K562 (cell line): Measurements from ENCODE around the gene HEPHL1. TPM values are rescaled to one million over a fixed set of nuclear protein-coding genes. Genes with fewer than 3 reads are reported as not detected.

Source experiments
- ATAC-seq: fragments of 200-7000 bp; cut with Tn5 transposase; 3 replicates; pipeline ENCODE4 v1.9.1; 2020; ENCODE audit warnings: moderate library complexity
- BruUV-seq: library from RNA; stranded (reverse); fragments of 400-500 nt; replicated peaks from 2 replicates; lab custom pipeline; 2021; lab: Mats Ljungman, UMichigan
- CTCF ChIA-PET: fragments of 300-600 bp; formaldehyde crosslinking; extraction: SDS; loops from one replicate; lab custom pipeline; 2021; ENCODE audit warnings: low intra/inter-chr PET ratio; lab: Yijun Ruan, JAX
- POLR2A ChIA-PET: fragments of 300-600, 350-650 bp; sonication (Branson Sonifier 250); formaldehyde crosslinking; extraction: SDS; loops from one replicate; lab custom pipeline; 2021; ENCODE audit warnings: antibody characterized with exemption, inconsistent platforms; lab: Yijun Ruan, JAX
- DNase-seq, 4 experiments: peaks; one replicate each; pipeline versions ENCODE4 v3.0.0 to v3.0.0-alpha.2; 2011 to 2018; ENCODE audit warnings: low spot score in 3 of 4, mixed read lengths in 3 of 4; ENCODE audit errors: extremely low read depth in 1 of 4
- FAIRE-seq: peaks from 2 replicates; lab custom pipeline; 2011; peaks lifted over from hg19 to GRCh38; lab: Jason Lieb, UNC
- H2AFZ ChIP-seq: 2 replicates; pipeline ENCODE4 v1.6.0; 2011; ENCODE audit warnings: low read depth, low read length, control low read depth, inconsistent platforms
- H3K27ac ChIP-seq: fragments of 200-600 bp; 3 replicates; pipeline ENCODE4 v1.8.0; 2011; ENCODE audit warnings: low read depth, mild to moderate bottlenecking, control low read depth, inconsistent platforms, low read length, moderate library complexity, mixed read lengths; ENCODE audit errors: extremely low read depth
- H3K27me3 ChIP-seq, 2 experiments: fragments of 300-600 bp in 1 of 2; 2 replicates in 1 of 2; 3 replicates in 1 of 2; pipeline versions ENCODE4 v1.6.0 to v1.8.0; 2011; ENCODE audit warnings: inconsistent platforms in 2 of 2, low read length in 2 of 2, mild to moderate bottlenecking in 1 of 2, mixed read lengths in 1 of 2, moderate library complexity in 1 of 2; ENCODE audit not compliant: control insufficient read depth in 2 of 2, insufficient read depth in 2 of 2
- H3K36me3 ChIP-seq: fragments of 300-600 bp; 3 replicates; pipeline ENCODE4 v1.8.0; 2011; ENCODE audit warnings: mild to moderate bottlenecking, low read length, inconsistent platforms; ENCODE audit not compliant: control insufficient read depth, insufficient read depth
- H3K4me1 ChIP-seq, 2 experiments: fragments of 200-600 bp in 1 of 2; replicated peaks in 1 of 2; 2 replicates in 1 of 2; 3 replicates in 1 of 2; pipeline versions ENCODE4 v1.5.1 to v1.8.0; 2011; ENCODE audit warnings: inconsistent platforms in 2 of 2, low read length in 2 of 2, mild to moderate bottlenecking in 1 of 2, mixed read lengths in 1 of 2, moderate library complexity in 1 of 2; ENCODE audit not compliant: control insufficient read depth in 2 of 2, insufficient read depth in 2 of 2
- H3K4me2 ChIP-seq: 2 replicates; pipeline ENCODE4 v1.6.1; 2011; ENCODE audit warnings: low read length, control low read depth, inconsistent platforms, mixed read lengths; ENCODE audit not compliant: insufficient read depth
- H3K4me3 ChIP-seq: fragments of 200-600 bp; sonication (generic), shearing (Covaris generic); 2 replicates; pipeline ENCODE4 v1.5.1; 2016; ENCODE audit warnings: control low read depth, inconsistent platforms
- H3K79me2 ChIP-seq: fragments of 200-600 bp; 3 replicates; pipeline ENCODE4 v1.8.0; 2011; ENCODE audit warnings: low read length, inconsistent platforms; ENCODE audit not compliant: control insufficient read depth, insufficient read depth
- H3K9ac ChIP-seq, 2 experiments: 2 replicates each; pipeline versions ENCODE4 v1.6.0 to v1.6.1; 2011; ENCODE audit warnings: low read depth in 2 of 2, low read length in 2 of 2, control low read depth in 1 of 2, inconsistent platforms in 1 of 2, mild to moderate bottlenecking in 1 of 2, mixed read lengths in 1 of 2; ENCODE audit not compliant: insufficient read depth in 1 of 2
- H3K9me1 ChIP-seq: one replicate; pipeline ENCODE4 v1.6.0; 2011; ENCODE audit warnings: inconsistent platforms, mild to moderate bottlenecking, low read length, moderate library complexity; ENCODE audit not compliant: control insufficient read depth, insufficient read depth
- H3K9me3 ChIP-seq: replicated peaks from 2 replicates; pipeline ENCODE4 v1.5.1; 2011; ENCODE audit warnings: low read depth, low read length, inconsistent platforms; ENCODE audit not compliant: control insufficient read depth, insufficient read depth
- H4K20me1 ChIP-seq: replicated peaks from 2 replicates; pipeline ENCODE4 v1.6.1; 2011; ENCODE audit warnings: low read length, inconsistent platforms, mixed read lengths; ENCODE audit not compliant: control insufficient read depth, insufficient read depth
- C11orf30 ChIP-seq: fragments of 450-650 bp; IDR thresholded peaks from 2 replicates; pipeline ENCODE4 v1.6.1; 2016; ENCODE audit warnings: low read depth, mild to moderate bottlenecking
- CBX1 ChIP-seq: sonication (generic); IDR thresholded peaks from 2 replicates; pipeline ENCODE4 v1.6.1; 2016; ENCODE audit warnings: antibody characterized with exemption, low read depth, mild to moderate bottlenecking
- HDAC3 ChIP-seq: fragments of 450-650 bp; IDR thresholded peaks from 2 replicates; pipeline ENCODE4 v1.6.1; 2018; ENCODE audit warnings: borderline replicate concordance, mild to moderate bottlenecking, moderate library complexity; ENCODE audit not compliant: partially characterized antibody
- KAT7 ChIP-seq: sonication (generic); formaldehyde crosslinking; IDR thresholded peaks from 2 replicates; pipeline ENCODE4 v1.8.0; 2022; ENCODE audit warnings: missing genetic modification reagents, mild to moderate bottlenecking, borderline replicate concordance
- NFIC ChIP-seq: fragments of 450-650 bp; IDR thresholded peaks from 2 replicates; pipeline ENCODE4 v1.6.1; 2017; ENCODE audit warnings: mild to moderate bottlenecking, inconsistent platforms
- RAD51 ChIP-seq: fragments of 450-650 bp; IDR thresholded peaks from 2 replicates; pipeline ENCODE4 v1.7.1; 2016; ENCODE audit warnings: low read depth, mild to moderate bottlenecking, borderline replicate concordance
- RNF2 ChIP-seq: sonication (generic); IDR thresholded peaks from 2 replicates; pipeline ENCODE4 v1.6.1; 2016
- ZFX ChIP-seq: sonication (generic); formaldehyde crosslinking; IDR thresholded peaks from 2 replicates; pipeline ENCODE4 v1.8.0; 2022; ENCODE audit warnings: mild to moderate bottlenecking, missing genetic modification reagents, moderate library complexity
- WGBS: fragments of 100-300 bp; shearing (Covaris generic); methylation state at CpG from one replicate; pipeline ENCODE4 v1.1.6; 2016; ENCODE audit warnings: low coverage, mixed read lengths; ENCODE audit not compliant: insufficient coverage; ENCODE audit errors: missing lambda C conversion rate; 5-methylcytosine and 5-hydroxymethylcytosine counted together
- in situ Hi-C: fragments of 300-500 bp; cut with MboI; formaldehyde crosslinking; loops from 4 replicates; pipeline ENCODE4 v1.15.0; 2018; ENCODE audit warnings: inconsistent platforms, mixed read lengths
- intact Hi-C: fragments of 100-400 bp; cut with micrococcal nuclease; formaldehyde crosslinking; loops from 2 replicates; pipeline ENCODE4 v1.14.2; 2022
- polyA plus RNA-seq, 8 experiments: library from polyadenylated mRNA; depleted of rRNA in 4 of 8; stranded (reverse) in 5 of 8; unstranded in 3 of 8; fragments of >200 nt; fragmentation: Nextera tagmentation in 2 of 8; fragmentation: Illumina TruSeq in 1 of 8; extraction: Ambion mirVana in 2 of 8; extraction: Trizol in 1 of 8; gene quantifications; 2 replicates each; pipeline versions ENCODE4 v1.2.1 to v1.2.3, GENCODE V29; 2011 to 2014; ENCODE audit warnings: inconsistent platforms in 1 of 8, missing spikeins in 1 of 8
- total RNA-seq, 7 experiments: library from RNA; depleted of rRNA in 6 of 7; stranded (reverse); fragments of >200 nt in 6 of 7; fragmentation: Illumina TruSeq in 2 of 7; extraction: Trizol in 2 of 7; gene quantifications; 2 replicates each; pipeline versions ENCODE4 v1.2.1 to v1.2.3, GENCODE V29; 2011 to 2021; ENCODE audit warnings: low replicate concordance in 1 of 7
- TF ChIP-seq, protein P1 (sequence below): sonication (generic); formaldehyde crosslinking; IDR thresholded peaks from 2 replicates; pipeline ENCODE4 v1.5.0; 2020; ENCODE audit warnings: missing genetic modification reagents
- TF ChIP-seq, protein P2 (sequence below): sonication (generic); formaldehyde crosslinking; IDR thresholded peaks from 2 replicates; pipeline ENCODE4 v1.9.0; 2022; ENCODE audit warnings: mild to moderate bottlenecking, missing genetic modification reagents

HEPHL1 gene
- total and polyA plus RNA-seq, 9 of the 15 experiments (the other 6 are each of a cell fraction or from before 2014, with no cell fraction given) = 0.01 TPM; not detected in 8

DNA sequence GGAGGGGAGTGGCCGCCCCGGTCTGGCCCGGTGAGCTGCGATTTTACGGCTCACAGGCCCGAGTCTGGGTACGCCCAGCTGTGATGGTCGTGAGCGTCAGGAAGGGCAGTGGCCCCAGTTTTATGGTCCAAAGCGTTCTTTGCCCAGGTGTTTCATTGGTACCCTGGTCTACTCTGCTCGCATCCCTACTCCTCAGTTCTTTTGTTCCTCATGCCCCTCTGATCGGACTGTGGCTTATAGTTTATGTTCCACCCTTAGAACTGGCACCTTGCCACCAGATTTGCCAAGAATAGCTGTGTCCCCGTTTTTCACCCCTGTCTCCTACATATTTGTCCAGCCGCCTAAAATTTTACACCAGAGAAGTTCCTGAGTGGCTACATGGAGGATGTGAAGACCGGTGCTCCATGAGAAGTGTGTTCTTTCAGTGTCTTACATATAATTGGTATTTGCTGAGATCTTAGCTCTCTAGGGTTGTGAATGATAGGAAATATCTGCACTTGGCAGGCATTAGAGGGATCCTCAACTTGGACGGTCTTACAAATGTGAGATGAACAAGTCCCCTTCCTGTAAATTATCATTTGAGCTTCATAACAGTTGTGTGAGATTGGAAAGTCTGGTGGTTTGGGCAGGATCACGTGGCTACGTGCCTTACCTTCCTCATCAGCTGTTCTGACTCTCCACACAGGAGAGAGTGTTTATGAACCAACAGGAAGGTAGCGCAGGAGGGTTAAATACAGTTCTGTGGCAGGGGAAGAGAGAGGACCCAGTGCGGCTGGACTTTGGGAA is 108.6 kb downstream of the HEPHL1 start:
- Histone ChIP-seq H3K79me2 (peaks cover 57% of the 10 kb centered on the region), H3K4me2 (peak overlapping the region; percentile 97), H4K20me1 (peaks cover 17% of the 10 kb centered on the region), H3K9me1 (no peaks in the 10 kb centered on the region), H3K27ac (peak overlapping the region; percentile 76; the same call in 1 of the 3 replicates), H3K9me3 (peaks cover 4% of the 10 kb centered on the region; the same call in 1 of the 2 replicates), H3K9ac (peak overlapping the region; percentile 76 to 97), H3K36me3 (no peaks in the 10 kb centered on the region; the same call in 2 of the 3 replicates), H3K4me3 (peak overlapping the region; percentile 71), H3K27me3 (no peaks in the 10 kb centered on the region), H3K4me1 (peaks cover 33 to 54% of the 10 kb centered on the region in 2 experiments), H2AFZ (peak overlapping the region; percentile 98)
- 11% methylated on average over 20 of the region's 20 CpGs for WGBS
- BruUV-seq = TSS peak; percentile 48
- intact Hi-C loops = no loop called here
- no peak for DNase-seq
- TF ChIP-seq, protein P1, sequence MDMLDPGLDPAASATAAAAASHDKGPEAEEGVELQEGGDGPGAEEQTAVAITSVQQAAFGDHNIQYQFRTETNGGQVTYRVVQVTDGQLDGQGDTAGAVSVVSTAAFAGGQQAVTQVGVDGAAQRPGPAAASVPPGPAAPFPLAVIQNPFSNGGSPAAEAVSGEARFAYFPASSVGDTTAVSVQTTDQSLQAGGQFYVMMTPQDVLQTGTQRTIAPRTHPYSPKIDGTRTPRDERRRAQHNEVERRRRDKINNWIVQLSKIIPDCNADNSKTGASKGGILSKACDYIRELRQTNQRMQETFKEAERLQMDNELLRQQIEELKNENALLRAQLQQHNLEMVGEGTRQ (CRISPR knock-in tag) = peak; percentile 47
- TF ChIP-seq C11orf30 (no peak), NFIC (peak; percentile 82), RNF2 (no peak), ZFX (CRISPR knock-in tag) (0 out of 2 replicates have a peak, but pooled peaks have one; percentile 8), CBX1 (no peak), RAD51 (peak; percentile 43; the same call in 1 of the 2 replicates), HDAC3 (no peak), KAT7 (CRISPR knock-in tag) (peak; percentile 17; the same call in 1 of the 2 replicates)
- TF ChIP-seq, protein P2, sequence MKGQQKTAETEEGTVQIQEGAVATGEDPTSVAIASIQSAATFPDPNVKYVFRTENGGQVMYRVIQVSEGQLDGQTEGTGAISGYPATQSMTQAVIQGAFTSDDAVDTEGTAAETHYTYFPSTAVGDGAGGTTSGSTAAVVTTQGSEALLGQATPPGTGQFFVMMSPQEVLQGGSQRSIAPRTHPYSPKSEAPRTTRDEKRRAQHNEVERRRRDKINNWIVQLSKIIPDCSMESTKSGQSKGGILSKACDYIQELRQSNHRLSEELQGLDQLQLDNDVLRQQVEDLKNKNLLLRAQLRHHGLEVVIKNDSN = peak; percentile 54
- ATAC-seq = no peak
- ChIA-PET POLR2A (interaction anchor here (0.6 to 1.6 kb wide), 7 partner anchors 8 to 158 kb away, joined by 3 to 4 read pairs (median 3); no protein-coding TSS in a partner anchor), CTCF (no interaction called here)
- in situ Hi-C loops = no loop called here
- FAIRE-seq = no peak
